Osteocyte (in vitro differentiated cells): ENCODE results near the gene IL22RA2. TPM values are rescaled to one million over a fixed set of nuclear protein-coding genes. Genes with fewer than 3 reads are reported as not detected.

Experiments
- DNase-seq: peaks from one replicate; pipeline ENCODE4 v3.0.0; 2021; ENCODE audit warnings: mixed read lengths; ENCODE audit not compliant: unreplicated experiment; ENCODE audit errors: extremely low spot score
- H3K27ac Mint-ChIP-seq: one replicate; pipeline ENCODE4 v1.8.0; 2021; ENCODE audit warnings: mild to moderate bottlenecking, mixed read lengths; ENCODE audit not compliant: unreplicated experiment
- H3K27me3 Mint-ChIP-seq: one replicate; pipeline ENCODE4 v1.8.0; 2021; ENCODE audit warnings: mixed read lengths; ENCODE audit not compliant: unreplicated experiment
- H3K36me3 Mint-ChIP-seq: one replicate; pipeline ENCODE4 v1.8.0; 2021; ENCODE audit warnings: mixed read lengths; ENCODE audit not compliant: unreplicated experiment
- H3K4me1 Mint-ChIP-seq: one replicate; pipeline ENCODE4 v1.8.0; 2021; ENCODE audit warnings: mixed read lengths; ENCODE audit not compliant: unreplicated experiment
- H3K4me3 Mint-ChIP-seq: one replicate; pipeline ENCODE4 v1.8.0; 2021; ENCODE audit warnings: mild to moderate bottlenecking, moderate library complexity, mixed read lengths; ENCODE audit not compliant: unreplicated experiment
- H3K9me3 Mint-ChIP-seq: one replicate; pipeline ENCODE4 v1.8.0; 2021; ENCODE audit warnings: mixed read lengths; ENCODE audit not compliant: unreplicated experiment
- long read RNA-seq: library from polyadenylated mRNA; unstranded; transcript quantifications from one replicate; pipeline ENCODE4 v2.0.0, GENCODE V29; 2021
- total RNA-seq: library from RNA; stranded (reverse); gene quantifications from 2 replicates; pipeline ENCODE4 v1.2.1, GENCODE V29; 2021
- TF ChIP-seq, protein P1 (sequence below): fragments of 200-600 bp; sonication (generic); IDR thresholded peaks from 2 replicates; pipeline ENCODE4 v1.5.0; 2021; ENCODE audit warnings: antibody characterized with exemption, mild to moderate bottlenecking, moderate library complexity

Gene IL22RA2, protein sequence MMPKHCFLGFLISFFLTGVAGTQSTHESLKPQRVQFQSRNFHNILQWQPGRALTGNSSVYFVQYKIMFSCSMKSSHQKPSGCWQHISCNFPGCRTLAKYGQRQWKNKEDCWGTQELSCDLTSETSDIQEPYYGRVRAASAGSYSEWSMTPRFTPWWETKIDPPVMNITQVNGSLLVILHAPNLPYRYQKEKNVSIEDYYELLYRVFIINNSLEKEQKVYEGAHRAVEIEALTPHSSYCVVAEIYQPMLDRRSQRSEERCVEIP
- not detected in 2 replicates for total RNA-seq
- long read RNA-seq: 0 reads

DNA sequence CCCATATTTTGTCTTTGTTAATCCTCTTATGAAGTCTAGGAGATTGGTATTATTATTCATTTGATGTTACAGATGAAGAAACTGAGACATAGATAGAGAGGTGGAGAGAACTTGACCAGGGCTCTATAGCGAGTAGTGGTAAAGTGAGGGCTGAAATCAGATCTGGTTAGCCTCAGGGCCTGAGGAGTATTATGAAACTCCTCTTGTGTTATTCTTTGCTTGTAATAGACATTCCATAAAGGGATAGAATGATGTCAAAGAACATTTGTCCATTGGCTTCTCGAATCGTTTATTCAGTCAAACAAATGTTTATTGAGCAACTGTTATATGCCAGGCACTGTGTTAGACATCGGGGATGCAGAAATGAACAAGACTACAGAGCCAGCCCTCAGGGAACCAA is at the start of gene IL22RA2:
TSS of gene IL22RA2 (minus strand) at position 144 of the 400 bp plus-strand sequence. CDS start 11,895 bp downstream, outside the sequence.
- Mint-ChIP-seq H3K9me3 (no peaks in the 10 kb centered on the region), H3K4me1 (no peaks in the 10 kb centered on the region), H3K36me3 (no peaks in the 10 kb centered on the region), H3K27ac (no peak within 1 kb of the TSS), H3K4me3 (no peak within 1 kb of the TSS), H3K27me3 (peaks cover 19% of the 10 kb centered on the region)
- TF ChIP-seq, protein P1, sequence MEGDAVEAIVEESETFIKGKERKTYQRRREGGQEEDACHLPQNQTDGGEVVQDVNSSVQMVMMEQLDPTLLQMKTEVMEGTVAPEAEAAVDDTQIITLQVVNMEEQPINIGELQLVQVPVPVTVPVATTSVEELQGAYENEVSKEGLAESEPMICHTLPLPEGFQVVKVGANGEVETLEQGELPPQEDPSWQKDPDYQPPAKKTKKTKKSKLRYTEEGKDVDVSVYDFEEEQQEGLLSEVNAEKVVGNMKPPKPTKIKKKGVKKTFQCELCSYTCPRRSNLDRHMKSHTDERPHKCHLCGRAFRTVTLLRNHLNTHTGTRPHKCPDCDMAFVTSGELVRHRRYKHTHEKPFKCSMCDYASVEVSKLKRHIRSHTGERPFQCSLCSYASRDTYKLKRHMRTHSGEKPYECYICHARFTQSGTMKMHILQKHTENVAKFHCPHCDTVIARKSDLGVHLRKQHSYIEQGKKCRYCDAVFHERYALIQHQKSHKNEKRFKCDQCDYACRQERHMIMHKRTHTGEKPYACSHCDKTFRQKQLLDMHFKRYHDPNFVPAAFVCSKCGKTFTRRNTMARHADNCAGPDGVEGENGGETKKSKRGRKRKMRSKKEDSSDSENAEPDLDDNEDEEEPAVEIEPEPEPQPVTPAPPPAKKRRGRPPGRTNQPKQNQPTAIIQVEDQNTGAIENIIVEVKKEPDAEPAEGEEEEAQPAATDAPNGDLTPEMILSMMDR: no peak
- no peak for DNase-seq

DNA sequence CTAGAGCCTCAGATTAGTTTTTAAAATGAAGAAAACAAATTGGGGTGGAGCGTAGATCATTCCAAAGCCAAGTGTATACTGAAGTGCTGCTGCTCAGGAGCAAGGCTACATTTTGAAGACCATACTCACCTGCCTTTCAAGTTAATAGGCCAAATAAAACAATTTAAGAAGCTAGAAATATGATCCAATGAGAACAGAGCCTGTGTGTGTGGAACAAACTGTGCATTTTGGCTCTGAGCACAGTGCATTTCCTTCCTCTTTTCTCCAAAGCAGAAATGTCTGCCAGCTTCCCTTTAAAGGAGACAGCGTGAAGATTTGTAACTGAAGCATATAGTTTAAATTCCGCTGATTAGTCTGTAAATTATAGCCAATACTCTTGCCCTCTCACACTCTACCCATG is 48.9 kb upstream of the IL22RA2 start:
- DNase-seq: no peak
- no peaks in the 10 kb centered on the region for H3K36me3 Mint-ChIP-seq
- TF ChIP-seq, protein P1: no peak
- H3K4me1 Mint-ChIP-seq: peaks cover 28% of the 10 kb centered on the region
- no peak overlapping the region for H3K4me3 Mint-ChIP-seq
- H3K9me3 Mint-ChIP-seq: no peaks in the 10 kb centered on the region
- H3K27me3 Mint-ChIP-seq: no peaks in the 10 kb centered on the region
- no peak overlapping the region for H3K27ac Mint-ChIP-seq

DNA sequence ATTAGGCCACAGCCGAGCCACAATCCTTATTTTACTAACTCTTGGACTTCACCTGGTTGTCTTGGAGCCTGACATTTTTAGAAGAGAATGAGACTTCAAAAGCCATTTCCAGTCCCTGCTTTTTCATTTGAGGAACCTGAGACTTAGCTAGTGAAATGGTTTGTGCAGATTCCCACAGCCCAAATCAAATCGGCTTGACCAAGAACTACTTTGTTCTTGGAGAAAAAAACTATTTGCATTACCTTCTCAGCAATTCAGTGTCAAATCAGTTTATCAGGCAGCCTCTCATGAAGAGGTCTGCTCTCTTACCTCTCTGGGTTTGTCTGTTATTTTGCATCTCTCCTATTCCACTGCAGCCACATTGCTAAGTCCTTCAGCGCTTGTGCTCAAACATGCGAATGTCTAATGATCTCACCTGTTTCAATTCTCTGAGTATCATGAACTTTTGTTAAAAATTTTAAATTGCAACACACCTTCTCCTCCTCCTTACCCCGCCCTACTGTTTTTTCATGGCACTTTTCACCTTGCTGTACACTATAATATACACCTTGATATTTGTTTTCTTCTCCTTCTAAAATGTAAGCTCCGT is 46.3 kb upstream of the IL22RA2 start:
- H3K4me3 Mint-ChIP-seq: peak overlapping the region; percentile 92

DNA sequence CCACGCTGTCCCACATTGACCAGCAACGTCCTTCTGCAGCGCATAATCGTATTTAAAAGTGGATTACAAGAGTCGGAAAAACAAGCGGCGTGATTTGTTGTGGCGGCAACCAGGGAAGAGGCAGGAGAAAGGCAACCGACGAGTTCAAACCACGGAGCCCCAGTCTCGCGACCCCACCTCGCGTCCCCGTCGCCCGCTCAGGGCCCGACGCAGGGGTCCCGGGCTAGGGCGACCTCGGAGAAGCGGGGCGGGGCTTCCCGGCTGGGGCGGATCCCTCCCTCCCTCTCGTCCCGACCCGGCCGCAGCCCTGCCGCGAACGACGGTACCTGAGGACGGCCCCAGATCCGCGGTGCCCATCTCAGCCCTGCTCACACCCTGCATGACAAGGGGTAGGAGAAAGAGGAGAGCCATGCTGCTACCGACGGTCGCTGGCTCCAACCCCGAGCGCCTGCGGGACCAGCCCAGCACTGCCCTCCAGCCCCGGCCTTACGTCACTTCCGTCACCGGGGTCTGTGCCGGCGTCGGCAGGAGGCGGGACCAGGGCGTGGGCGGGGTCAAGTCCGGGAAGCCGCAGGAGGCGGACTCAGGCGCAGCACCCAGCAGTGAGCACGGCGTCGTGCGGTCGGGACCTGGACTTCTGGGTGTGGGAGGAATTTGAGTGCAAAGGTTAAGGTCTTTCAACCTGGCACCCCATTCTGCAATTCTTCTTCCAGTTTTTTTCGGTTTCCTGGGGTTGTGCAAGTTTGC is 45.6 kb upstream of the IL22RA2 start, which contains the start of gene IFNGR1:
TSS of gene IFNGR1 (minus strand) at position 469 of the 747 bp plus-strand sequence. CDS start at position 411, 58 bp downstream.
- TF ChIP-seq, protein P1: no peak
- H3K36me3 Mint-ChIP-seq: no peaks in the 10 kb centered on the region
- H3K4me3 Mint-ChIP-seq: peak within 1 kb of the TSS; percentile 92
- DNase-seq: peak; percentile 97
- H3K4me1 Mint-ChIP-seq: peaks cover 50% of the 10 kb centered on the region
- H3K27me3 Mint-ChIP-seq: no peaks in the 10 kb centered on the region
- peak within 1 kb of the TSS; percentile 93 for H3K27ac Mint-ChIP-seq
- no peaks in the 10 kb centered on the region for H3K9me3 Mint-ChIP-seq

More for the DNA sequence above, 46.3 kb upstream of the IL22RA2 start:
- no peak for DNase-seq
- Mint-ChIP-seq H3K4me1 (peaks cover 44% of the 10 kb centered on the region), H3K27ac (peak overlapping the region; percentile 93), H3K27me3 (no peaks in the 10 kb centered on the region), H3K36me3 (no peaks in the 10 kb centered on the region), H3K9me3 (no peaks in the 10 kb centered on the region)
- TF ChIP-seq, protein P1: no peak
